SU-DHL-6 (cell line): ENCODE results near the gene MYO7B.

Source experiments
- H2AFZ ChIP-seq: fragments of 200-600 bp; sonication (generic); 2 replicates; pipeline ENCODE4 v1.6.1; 2014; ENCODE audit warnings: low read depth, mild to moderate bottlenecking, moderate library complexity, mixed read lengths, antibody characterized with exemption, low read length; ENCODE audit not compliant: severe bottlenecking
- H3F3A ChIP-seq: fragments of 200-600 bp; shearing (Covaris generic); 2 replicates; pipeline ENCODE4 v1.6.0; 2016; ENCODE audit warnings: antibody characterized with exemption, mild to moderate bottlenecking; ENCODE audit not compliant: insufficient read depth
- H3K27ac ChIP-seq: fragments of 200-600 bp; sonication (generic); 2 replicates; pipeline ENCODE4 v1.5.1; 2016; ENCODE audit warnings: low read depth, mild to moderate bottlenecking, low read length, moderate library complexity, mixed read lengths
- H3K27me3 ChIP-seq: fragments of 200-600 bp; sonication (generic), shearing (Covaris generic); 2 replicates; pipeline ENCODE4 v1.6.0; 2014; ENCODE audit warnings: mild to moderate bottlenecking, low read length
- H3K36me3 ChIP-seq: fragments of 200-600 bp; sonication (generic); 2 replicates; pipeline ENCODE4 v1.6.1; 2014; ENCODE audit warnings: mild to moderate bottlenecking, low read length, mixed read lengths
- H3K4me2 ChIP-seq: fragments of 300-600, 200-600 bp; shearing (Covaris generic), sonication (generic); 2 replicates; pipeline ENCODE4 v1.6.0; 2014; ENCODE audit warnings: low read length, low read depth, mild to moderate bottlenecking; ENCODE audit not compliant: poor library complexity, severe bottlenecking
- H3K4me3 ChIP-seq: fragments of 200-600 bp; sonication (generic); 2 replicates; pipeline ENCODE4 v1.5.1; 2014; ENCODE audit warnings: antibody characterized with exemption, low read length, mild to moderate bottlenecking, mixed read lengths; ENCODE audit not compliant: insufficient read depth, poor library complexity, severe bottlenecking
- H3K79me2 ChIP-seq: fragments of 200-600 bp; sonication (generic); 2 replicates; pipeline ENCODE4 v1.6.1; 2014; ENCODE audit warnings: mild to moderate bottlenecking, low read length, moderate library complexity; ENCODE audit not compliant: insufficient read depth
- H3K9ac ChIP-seq: fragments of 200-600 bp; sonication (generic); 2 replicates; pipeline ENCODE4 v1.7.0; 2014; ENCODE audit warnings: mild to moderate bottlenecking, low read length
- H3K9me2 ChIP-seq: fragments of 200-600 bp; sonication (generic); replicated peaks from 2 replicates; pipeline ENCODE4 v1.6.1; 2014; ENCODE audit warnings: low read length; ENCODE audit not compliant: insufficient read depth
- H3K9me3 ChIP-seq: fragments of 200-600 bp; sonication (generic); 2 replicates; pipeline ENCODE4 v1.6.1; 2014; ENCODE audit warnings: low read length, mixed read lengths; ENCODE audit not compliant: insufficient read depth
- H4K20me1 ChIP-seq: fragments of 200-600 bp; sonication (generic); 2 replicates; pipeline ENCODE4 v1.6.1; 2014; ENCODE audit warnings: low read depth, mild to moderate bottlenecking, antibody characterized with exemption, low read length, moderate library complexity, mixed read lengths
- CTCF ChIP-seq: fragments of 200-600 bp; sonication (generic); IDR thresholded peaks from one replicate; pipeline ENCODE4 v1.5.1; 2017; ENCODE audit warnings: antibody characterized with exemption, mild to moderate bottlenecking, low read length, moderate library complexity; ENCODE audit not compliant: insufficient read depth, poor library complexity, severe bottlenecking
- EZH2phosphoT487 ChIP-seq: fragments of 200-600 bp; sonication (generic), shearing (Covaris generic); conservative IDR thresholded peaks from 2 replicates; pipeline ENCODE4 v1.6.1; 2018; ENCODE audit warnings: mild to moderate bottlenecking, antibody characterized with exemption, low read length, moderate library complexity, mixed read lengths

MYO7B gene

GRCh38 chr2:127637725-127638252, 102.3 kb downstream of the MYO7B start:
- H4K20me1 ChIP-seq: no peaks in the 10 kb centered on the region
- H3K4me3 ChIP-seq: no peak overlapping the region
- H3K9ac ChIP-seq: no peak overlapping the region
- no peaks in the 10 kb centered on the region for H3K79me2 ChIP-seq
- H3K27ac ChIP-seq: no peak overlapping the region
- no peaks in the 10 kb centered on the region for H3K36me3 ChIP-seq
- H3F3A ChIP-seq: no peaks in the 10 kb centered on the region
- TF ChIP-seq EZH2phosphoT487 (no peak), CTCF (no peak)
- H2AFZ ChIP-seq: no peak overlapping the region
- H3K27me3 ChIP-seq: no peaks in the 10 kb centered on the region
- H3K4me2 ChIP-seq: no peak overlapping the region
- no peaks in the 10 kb centered on the region for H3K9me3 ChIP-seq
- H3K9me2 ChIP-seq: no peaks in the 10 kb centered on the region

DNA sequence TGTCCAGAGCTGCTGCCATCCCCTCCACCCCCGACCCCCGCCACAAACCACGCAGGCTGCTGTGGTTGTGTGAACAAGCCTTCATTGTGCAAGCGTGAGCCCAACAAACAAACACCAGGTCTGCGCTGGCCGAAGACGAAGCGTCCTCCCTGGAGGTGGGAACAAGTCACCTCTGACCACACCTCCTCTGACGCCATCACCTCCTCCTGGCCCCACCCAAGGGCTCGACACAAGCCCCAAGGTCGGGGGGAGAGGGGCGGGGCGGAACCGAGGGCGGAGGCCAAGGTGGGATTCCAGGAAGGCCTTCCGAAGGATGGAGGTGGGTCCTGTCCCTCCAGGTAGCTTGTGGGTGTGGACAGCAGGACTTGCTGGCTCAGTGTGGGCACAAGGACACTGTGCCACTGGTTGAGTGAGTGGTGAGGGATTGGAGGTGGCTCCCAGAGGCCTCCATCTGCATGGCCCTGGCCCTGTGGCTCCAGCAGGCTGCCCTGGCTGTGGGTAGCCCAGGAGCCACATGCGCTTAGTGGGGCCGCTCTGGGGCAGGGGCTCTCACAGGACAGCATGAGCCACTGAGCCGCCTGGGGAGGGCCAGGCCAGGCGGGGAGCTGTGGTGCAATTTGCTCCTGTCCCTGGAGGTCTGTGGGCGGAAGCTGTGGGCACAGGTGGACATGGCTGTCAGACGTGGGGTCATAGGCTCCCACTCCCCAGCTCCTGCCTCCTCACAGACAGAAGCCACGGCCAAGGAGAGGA, 103.1 kb downstream of the MYO7B start:
- no peak overlapping the region for H2AFZ ChIP-seq
- TF ChIP-seq CTCF (no peak), EZH2phosphoT487 (no peak)
- H3K9ac ChIP-seq: no peak overlapping the region
- no peaks in the 10 kb centered on the region for H4K20me1 ChIP-seq
- H3K27ac ChIP-seq: no peak overlapping the region
- H3K4me2 ChIP-seq: no peak overlapping the region
- no peaks in the 10 kb centered on the region for H3K27me3 ChIP-seq
- no peaks in the 10 kb centered on the region for H3K79me2 ChIP-seq
- H3K9me3 ChIP-seq: no peaks in the 10 kb centered on the region
- H3K9me2 ChIP-seq: no peaks in the 10 kb centered on the region
- no peak overlapping the region for H3K4me3 ChIP-seq
- no peaks in the 10 kb centered on the region for H3K36me3 ChIP-seq
- H3F3A ChIP-seq: no peaks in the 10 kb centered on the region

DNA sequence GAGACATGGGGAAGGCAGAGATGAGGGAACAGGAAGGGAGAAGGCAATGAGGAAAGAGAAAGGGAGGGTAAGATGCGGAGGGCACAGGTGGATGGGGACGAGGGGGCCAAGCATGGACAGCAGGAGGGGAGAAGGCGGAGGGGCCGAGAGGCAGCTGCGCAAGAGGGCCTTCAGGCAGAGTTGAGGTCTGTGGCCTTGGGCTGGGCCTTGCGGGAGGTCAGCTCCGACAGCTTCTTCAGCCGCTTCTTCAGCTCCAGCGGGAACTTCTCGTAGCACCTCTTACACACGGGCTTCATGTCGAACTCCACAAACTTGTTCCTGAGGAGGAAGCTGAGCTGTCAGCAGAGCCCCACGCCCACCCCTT, 103.6 kb downstream of the MYO7B start:
- H2AFZ ChIP-seq: no peak overlapping the region
- no peaks in the 10 kb centered on the region for H3K9me3 ChIP-seq
- H4K20me1 ChIP-seq: no peaks in the 10 kb centered on the region
- H3F3A ChIP-seq: no peaks in the 10 kb centered on the region
- TF ChIP-seq EZH2phosphoT487: no peak
- no peak for TF ChIP-seq CTCF
- H3K36me3 ChIP-seq: no peaks in the 10 kb centered on the region
- no peaks in the 10 kb centered on the region for H3K79me2 ChIP-seq
- no peak overlapping the region for H3K4me3 ChIP-seq
- no peak overlapping the region for H3K27ac ChIP-seq
- no peaks in the 10 kb centered on the region for H3K9me2 ChIP-seq
- H3K4me2 ChIP-seq: no peak overlapping the region
- H3K27me3 ChIP-seq: no peaks in the 10 kb centered on the region
- H3K9ac ChIP-seq: no peak overlapping the region
